Upper lobe of right lung (tissue), 1 donor: Measurements from ENCODE around the gene CSTPP1. TPM values are rescaled to one million over a fixed set of nuclear protein-coding genes. Genes with fewer than 3 reads are reported as not detected.

Experiments
- ATAC-seq: fragments of 200-7000 bp; cut with Tn5 transposase; one replicate; pipeline ENCODE4 v1.9.1; 2020; ENCODE audit warnings: mild to moderate bottlenecking, moderate library complexity
- DNase-seq: peaks from one replicate; pipeline ENCODE4 v3.0.0-alpha.2; 2020
- H3K27ac ChIP-seq: fragments of 200-600 bp; one replicate; pipeline ENCODE4 v1.8.0; 2022
- H3K27me3 ChIP-seq: fragments of 200-600 bp; one replicate; pipeline ENCODE4 v1.8.0; 2022; ENCODE audit warnings: mild to moderate bottlenecking
- H3K36me3 ChIP-seq: fragments of 200-600 bp; one replicate; pipeline ENCODE4 v1.8.0; 2022
- H3K4me1 ChIP-seq: fragments of 200-600 bp; one replicate; pipeline ENCODE4 v1.8.0; 2022
- H3K4me3 ChIP-seq: fragments of 200-600 bp; one replicate; pipeline ENCODE4 v1.8.0; 2022; ENCODE audit warnings: mild to moderate bottlenecking
- H3K9me3 ChIP-seq: fragments of 200-600 bp; one replicate; pipeline ENCODE4 v1.8.0; 2022
- CTCF ChIP-seq: fragments of 200-600 bp; IDR thresholded peaks from one replicate; pipeline ENCODE4 v1.8.0; 2022; ENCODE audit warnings: antibody characterized with exemption
- intact Hi-C: fragments of 100-400 bp; cut with DNase I; formaldehyde crosslinking; loops from one replicate; pipeline ENCODE4 v1.11.0; 2022
- total RNA-seq: library from RNA; stranded (reverse); fragmentation: NEBNext Ultra II Directional; extraction: Animal tissue kit (Norgen Biotek cat#: 25700); gene quantifications from one replicate; pipeline ENCODE4 v1.2.1, GENCODE V29; 2021
- donor health status: DM: no; HTN: yes; CAD: no; lungs with severe emphysema.

CSTPP1 gene
- total RNA-seq, 1 donor from 2014 or later: 26.2 TPM

GRCh38 chr11:46902694-46903093, 33.9 kb upstream of the CSTPP1 start:
- intact Hi-C loops: no loop called here
- no peaks in the 10 kb centered on the region for H3K9me3 ChIP-seq
- no peaks in the 10 kb centered on the region for H3K27me3 ChIP-seq
- DNase-seq (no peak), ATAC-seq (peak; percentile 51)
- TF ChIP-seq CTCF: no peak
- no peaks in the 10 kb centered on the region for H3K4me1 ChIP-seq
- H3K4me3 ChIP-seq: no peak overlapping the region
- no peaks in the 10 kb centered on the region for H3K36me3 ChIP-seq
- no peak overlapping the region for H3K27ac ChIP-seq

GRCh38 chr11:46903846-46904245, 32.7 kb upstream of the CSTPP1 start:
- intact Hi-C loops: no loop called here

GRCh38 chr11:46905806-46906205, 30.8 kb upstream of the CSTPP1 start:
- ATAC-seq (no peak), DNase-seq (no peak)
- intact Hi-C loops: no loop called here
- Histone ChIP-seq H3K4me1 (no peaks in the 10 kb centered on the region), H3K4me3 (no peak overlapping the region), H3K27me3 (no peaks in the 10 kb centered on the region), H3K9me3 (no peaks in the 10 kb centered on the region), H3K36me3 (no peaks in the 10 kb centered on the region), H3K27ac (no peak overlapping the region)
- no peak for TF ChIP-seq CTCF

More at GRCh38 chr11:46903846-46904245, 32.7 kb upstream of the CSTPP1 start:
- TF ChIP-seq CTCF: no peak
- no peaks in the 10 kb centered on the region for H3K4me1 ChIP-seq
- no peak overlapping the region for H3K4me3 ChIP-seq
- no peaks in the 10 kb centered on the region for H3K36me3 ChIP-seq
- no peaks in the 10 kb centered on the region for H3K27me3 ChIP-seq
- DNase-seq: no peak
- ATAC-seq: no peak
- no peak overlapping the region for H3K27ac ChIP-seq
- H3K9me3 ChIP-seq: no peaks in the 10 kb centered on the region

- Histone ChIP-seq H3K4me3 (no peak overlapping the region), H3K27me3 (no peaks in the 10 kb centered on the region), H3K9me3 (no peaks in the 10 kb centered on the region), H3K36me3 (no peaks in the 10 kb centered on the region), H3K27ac (no peak overlapping the region), H3K4me1 (no peaks in the 10 kb centered on the region)
- no peak for TF ChIP-seq CTCF
- DNase-seq (no peak), ATAC-seq (peak; percentile 26)
- intact Hi-C loops: no loop called here
Observed at GRCh38 chr11:46906609-46907041, 29.9 kb upstream of the CSTPP1 start.

- Histone ChIP-seq H3K9me3 (no peaks in the 10 kb centered on the region), H3K4me1 (no peaks in the 10 kb centered on the region), H3K27me3 (no peaks in the 10 kb centered on the region), H3K27ac (no peak overlapping the region), H3K4me3 (no peak overlapping the region), H3K36me3 (no peaks in the 10 kb centered on the region)
- DNase-seq: no peak
- intact Hi-C loops: no loop called here
- ATAC-seq: no peak
- TF ChIP-seq CTCF: no peak
Observed at GRCh38 chr11:46907606-46908005, 29.0 kb upstream of the CSTPP1 start.

GRCh38 chr11:46912526-46913150, 23.9 kb upstream of the CSTPP1 start:
- Histone ChIP-seq H3K36me3 (no peaks in the 10 kb centered on the region), H3K4me1 (peaks cover 11% of the 10 kb centered on the region), H3K27me3 (peaks cover 26% of the 10 kb centered on the region), H3K4me3 (no peak overlapping the region), H3K27ac (no peak overlapping the region), H3K9me3 (no peaks in the 10 kb centered on the region)
- intact Hi-C loops: no loop called here
- ATAC-seq: no peak
- TF ChIP-seq CTCF: no peak
- no peak for DNase-seq
